Astrocyte of the hippocampus (primary cell): ENCODE measurements around the gene ZNF609.

Experiments used
- DNase-seq: peaks from one replicate; pipeline ENCODE4 v3.0.0; 2011; ENCODE audit warnings: low read depth, low spot score

The ZNF609 gene

GRCh38 chr15:64503197-64503596 lies 42.8 kb downstream of the ZNF609 start:
- DNase-seq, result peak; percentile 60

- no peak for DNase-seq
These were observed 43.3 kb downstream of the ZNF609 start for GRCh38 chr15:64503640-64504039.

GRCh38 chr15:64507293-64507802 lies 47.0 kb downstream of the ZNF609 start:
- peak; percentile 91 for DNase-seq

GRCh38 chr15:64507845-64508244 lies 47.5 kb downstream of the ZNF609 start:
- DNase-seq, result no peak

- DNase-seq, result no peak
These were observed 53.4 kb downstream of the ZNF609 start for GRCh38 chr15:64513823-64514222.

- DNase-seq, result no peak
These were observed 54.8 kb downstream of the ZNF609 start for GRCh38 chr15:64515196-64515595.

GRCh38 chr15:64515825-64516224 lies 55.4 kb downstream of the ZNF609 start:
- DNase-seq, result no peak

GRCh38 chr15:64519897-64520296 lies 59.5 kb downstream of the ZNF609 start:
- no peak for DNase-seq

GRCh38 chr15:64521201-64521600 lies 60.8 kb downstream of the ZNF609 start:
- peak; percentile 50 for DNase-seq

GRCh38 chr15:64521726-64522164 lies 61.4 kb downstream of the ZNF609 start:
- DNase-seq, result no peak

- no peak for DNase-seq
These were observed 61.9 kb downstream of the ZNF609 start for GRCh38 chr15:64522226-64522823.

- no peak for DNase-seq
These were observed 62.9 kb downstream of the ZNF609 start for GRCh38 chr15:64523240-64523639.

- no peak for DNase-seq
These were observed 64.4 kb downstream of the ZNF609 start for GRCh38 chr15:64524778-64525177.

- DNase-seq, result no peak
These were observed 65.6 kb downstream of the ZNF609 start for GRCh38 chr15:64525828-64526530.

GRCh38 chr15:64527263-64527984 lies 67.0 kb downstream of the ZNF609 start:
- DNase-seq, result peak; percentile 42

- DNase-seq, result no peak
These were observed 68.5 kb downstream of the ZNF609 start for GRCh38 chr15:64528871-64529270.

- DNase-seq, result no peak
These were observed 70.1 kb downstream of the ZNF609 start for GRCh38 chr15:64530472-64530871.

GRCh38 chr15:64530918-64531317 lies 70.5 kb downstream of the ZNF609 start:
- no peak for DNase-seq

- no peak for DNase-seq
These were observed 72.3 kb downstream of the ZNF609 start for GRCh38 chr15:64532521-64533315.

GRCh38 chr15:64535460-64536243 lies 75.3 kb downstream of the ZNF609 start:
- no peak for DNase-seq
